Measurements from ENCODE around the gene PCDHGB3.
"Not testable (repeated sequence)": the region's sequence is repeated elsewhere in the genome, so short reads cannot be mapped to it uniquely, and the experiment has no call there.

Gene PCDHGB3

GRCh38 chr5:141371572-141372475, 1.8 kb downstream of the PCDHGB3 start:
- POLR2A ChIA-PET, result no interaction called here
- TF ChIP-seq CTCF (IDR thresholded peaks at IDR 0.05; ENCODE audit: control extremely low read depth, extremely low read depth, low read depth, missing control alignments), result no peak
- CTCF ChIA-PET, result interaction anchor here (0.9 to 2.7 kb wide), 6 partner anchors 10 to 186 kb away, joined by 3 to 8 read pairs (median 4); partner anchors contain the start of genes PCDHGA10, PCDHGA11, PCDHGA2 and PCDHGC3
- DNase-seq (ENCODE audit: extremely low spot score), result no peak

- TF ChIP-seq CTCF (IDR thresholded peaks at IDR 0.05; ENCODE audit: control extremely low read depth, extremely low read depth, low read depth, missing control alignments), result peak; percentile 32
- CTCF ChIA-PET, result interaction anchor here (1.1 to 1.8 kb wide), 3 partner anchors 21 to 39 kb away, joined by 3 to 6 read pairs (median 4); partner anchors contain the start of gene PCDHGA10
- POLR2A ChIA-PET, result no interaction called here
- no peak for DNase-seq (ENCODE audit: extremely low spot score)
Observed at GRCh38 chr5:141373673-141374317, 3.8 kb downstream of the PCDHGB3 start, which contains the start of gene PCDHGA6. PCDHGA6 (plus strand) TSS chr5:141373891; CDS start chr5:141374084, 193 bp downstream.

- CTCF ChIA-PET, result interaction anchor here (1.0 to 1.8 kb wide), 4 partner anchors 10 to 39 kb away, joined by 3 to 6 read pairs (median 4); partner anchors contain the start of genes PCDHGA10 and PCDHGA5
- no peak for DNase-seq (ENCODE audit: extremely low spot score)
- TF ChIP-seq CTCF (IDR thresholded peaks at IDR 0.05; ENCODE audit: control extremely low read depth, extremely low read depth, low read depth, missing control alignments), result no peak
- POLR2A ChIA-PET, result no interaction called here
Observed at GRCh38 chr5:141374627-141375026, 4.6 kb downstream of the PCDHGB3 start.

GRCh38 chr5:141375444-141376155, 5.6 kb downstream of the PCDHGB3 start:
- POLR2A ChIA-PET; DNase-seq (ENCODE audit: extremely low spot score): not testable (repeated sequence)
- CTCF ChIA-PET, result interaction anchor here (1.0 kb wide), 1 partner anchor 11 kb away, joined by 3 read pairs; the partner anchor contains the start of gene PCDHGA5

GRCh38 chr5:141382469-141383294, 12.6 kb downstream of the PCDHGB3 start, which contains the start of gene PCDHGA7:
PCDHGA7 (plus strand) TSS chr5:141382742; CDS start chr5:141382900, 158 bp downstream.
- ChIA-PET POLR2A (no interaction called here), CTCF (interaction anchor here (1.1 to 1.2 kb wide), 2 partner anchors 23 to 38 kb away, joined by 3 read pairs; partner anchors contain the start of gene PCDHGA11)
- peak; percentile 36 for TF ChIP-seq CTCF (IDR thresholded peaks at IDR 0.05; ENCODE audit: control extremely low read depth, extremely low read depth, low read depth, missing control alignments)
- DNase-seq (ENCODE audit: extremely low spot score), result peak; percentile 47

- ChIA-PET POLR2A (no interaction called here), CTCF (interaction anchor here (1.1 to 1.2 kb wide), 2 partner anchors 22 to 38 kb away, joined by 3 read pairs; partner anchors contain the start of gene PCDHGA11)
- TF ChIP-seq CTCF (IDR thresholded peaks at IDR 0.05; ENCODE audit: control extremely low read depth, extremely low read depth, low read depth, missing control alignments), result no peak
- DNase-seq (ENCODE audit: extremely low spot score), result no peak
Observed at GRCh38 chr5:141383345-141383744, 13.3 kb downstream of the PCDHGB3 start.

All from GM10248 (cell line).